Fibroblast of skin of right quadriceps (primary cell): ENCODE measurements around the gene NELL2.

Source experiments
- DNase-seq: peaks from one replicate; pipeline ENCODE4 v3.0.0-alpha.2; 2013

Gene NELL2

GRCh38 chr12:44603701-44604100 lies 272.4 kb downstream of the NELL2 start:
- DNase-seq, result no peak

- DNase-seq, result no peak
Measured at GRCh38 chr12:44592626-44593025, 283.5 kb downstream of the NELL2 start.

GRCh38 chr12:44589697-44590096 lies 286.4 kb downstream of the NELL2 start:
- DNase-seq, result no peak

- no peak for DNase-seq
Measured at GRCh38 chr12:44588651-44589050, 287.5 kb downstream of the NELL2 start.

GRCh38 chr12:44584625-44585024 lies 291.5 kb downstream of the NELL2 start:
- DNase-seq, result no peak

GRCh38 chr12:44582521-44582920 lies 293.6 kb downstream of the NELL2 start:
- DNase-seq, result no peak

- no peak for DNase-seq
Measured at GRCh38 chr12:44581642-44582242, 294.4 kb downstream of the NELL2 start.

- no peak for DNase-seq
Measured at GRCh38 chr12:44574586-44574985, 301.5 kb downstream of the NELL2 start.

GRCh38 chr12:44573723-44574122 lies 302.4 kb downstream of the NELL2 start:
- DNase-seq, result no peak

GRCh38 chr12:44571006-44571550 lies 305.0 kb downstream of the NELL2 start:
- no peak for DNase-seq

GRCh38 chr12:44570036-44570583 lies 306.0 kb downstream of the NELL2 start:
- no peak for DNase-seq

GRCh38 chr12:44565163-44565562 lies 311.0 kb downstream of the NELL2 start:
- DNase-seq, result no peak

GRCh38 chr12:44563486-44563885 lies 312.6 kb downstream of the NELL2 start:
- DNase-seq, result no peak

GRCh38 chr12:44558340-44559100 lies 317.6 kb downstream of the NELL2 start:
- DNase-seq, result no peak

- no peak for DNase-seq
Measured at GRCh38 chr12:44555454-44555853, 320.7 kb downstream of the NELL2 start.

GRCh38 chr12:44551631-44552030 lies 324.5 kb downstream of the NELL2 start:
- DNase-seq, result no peak

GRCh38 chr12:44550377-44550776 lies 325.7 kb downstream of the NELL2 start:
- DNase-seq, result no peak

- DNase-seq, result no peak
Measured at GRCh38 chr12:44546060-44546459, 330.1 kb downstream of the NELL2 start.

GRCh38 chr12:44544018-44544417 lies 332.1 kb downstream of the NELL2 start:
- no peak for DNase-seq

GRCh38 chr12:44542716-44543115 lies 333.4 kb downstream of the NELL2 start:
- DNase-seq, result no peak

GRCh38 chr12:44537354-44537753 lies 338.8 kb downstream of the NELL2 start:
- DNase-seq, result no peak

GRCh38 chr12:44532940-44533339 lies 343.2 kb downstream of the NELL2 start:
- DNase-seq, result no peak

GRCh38 chr12:44531320-44531971 lies 344.7 kb downstream of the NELL2 start:
- no peak for DNase-seq
